ENCODE data around the gene SORCS2. TPM values are rescaled to one million over a fixed set of nuclear protein-coding genes. Genes with fewer than 3 reads are reported as not detected.
"Not testable (repeated sequence)": the region's sequence is repeated elsewhere in the genome, so short reads cannot be mapped to it uniquely, and the experiment has no call there.

SORCS2 gene
- total RNA-seq, 1 donor from 2014 or later: 13.4 TPM

- no peak for DNase-seq
Measured at GRCh38 chr4:7559316-7559715, 367.0 kb downstream of the SORCS2 start.

GRCh38 chr4:7559741-7560395 is 367.5 kb downstream of the SORCS2 start:
- DNase-seq: no peak

- DNase-seq: no peak
Measured at GRCh38 chr4:7561557-7561956, 369.2 kb downstream of the SORCS2 start.

GRCh38 chr4:7564242-7564641 is 371.9 kb downstream of the SORCS2 start:
- DNase-seq: no peak

GRCh38 chr4:7565483-7565882 is 373.1 kb downstream of the SORCS2 start:
- no peak for DNase-seq

GRCh38 chr4:7569810-7570783 is 377.8 kb downstream of the SORCS2 start:
- no peak for DNase-seq

GRCh38 chr4:7571001-7571400 is 378.7 kb downstream of the SORCS2 start:
- DNase-seq: no peak

- DNase-seq: no peak
Measured at GRCh38 chr4:7571701-7572100, 379.4 kb downstream of the SORCS2 start.

- DNase-seq: no peak
Measured at GRCh38 chr4:7572894-7573293, 380.6 kb downstream of the SORCS2 start.

GRCh38 chr4:7573576-7574091 is 381.3 kb downstream of the SORCS2 start:
- no peak for DNase-seq

- DNase-seq: no peak
Measured at GRCh38 chr4:7574287-7575014, 382.1 kb downstream of the SORCS2 start.

- DNase-seq: no peak
Measured at GRCh38 chr4:7575426-7575825, 383.1 kb downstream of the SORCS2 start.

GRCh38 chr4:7577361-7578039 is 385.2 kb downstream of the SORCS2 start:
- DNase-seq: not testable (repeated sequence)

- DNase-seq: peak; percentile 91
Measured at GRCh38 chr4:7581477-7581876, 389.1 kb downstream of the SORCS2 start.

GRCh38 chr4:7582313-7583097 is 390.2 kb downstream of the SORCS2 start:
- DNase-seq: no peak

- DNase-seq: no peak
Measured at GRCh38 chr4:7584098-7584497, 391.8 kb downstream of the SORCS2 start.

GRCh38 chr4:7584606-7585159 is 392.3 kb downstream of the SORCS2 start:
- DNase-seq: no peak

GRCh38 chr4:7585768-7586167 is 393.4 kb downstream of the SORCS2 start:
- no peak for DNase-seq

- DNase-seq: no peak
Measured at GRCh38 chr4:7587433-7588405, 395.4 kb downstream of the SORCS2 start.

GRCh38 chr4:7590189-7590588 is 397.9 kb downstream of the SORCS2 start:
- no peak for DNase-seq
